ENCODE measurements around the gene PRM2. TPM values are rescaled to one million over a fixed set of nuclear protein-coding genes. Genes with fewer than 3 reads are reported as not detected.

Gene PRM2
- total RNA-seq, 1 donor from 2014 or later = not detected

DNA sequence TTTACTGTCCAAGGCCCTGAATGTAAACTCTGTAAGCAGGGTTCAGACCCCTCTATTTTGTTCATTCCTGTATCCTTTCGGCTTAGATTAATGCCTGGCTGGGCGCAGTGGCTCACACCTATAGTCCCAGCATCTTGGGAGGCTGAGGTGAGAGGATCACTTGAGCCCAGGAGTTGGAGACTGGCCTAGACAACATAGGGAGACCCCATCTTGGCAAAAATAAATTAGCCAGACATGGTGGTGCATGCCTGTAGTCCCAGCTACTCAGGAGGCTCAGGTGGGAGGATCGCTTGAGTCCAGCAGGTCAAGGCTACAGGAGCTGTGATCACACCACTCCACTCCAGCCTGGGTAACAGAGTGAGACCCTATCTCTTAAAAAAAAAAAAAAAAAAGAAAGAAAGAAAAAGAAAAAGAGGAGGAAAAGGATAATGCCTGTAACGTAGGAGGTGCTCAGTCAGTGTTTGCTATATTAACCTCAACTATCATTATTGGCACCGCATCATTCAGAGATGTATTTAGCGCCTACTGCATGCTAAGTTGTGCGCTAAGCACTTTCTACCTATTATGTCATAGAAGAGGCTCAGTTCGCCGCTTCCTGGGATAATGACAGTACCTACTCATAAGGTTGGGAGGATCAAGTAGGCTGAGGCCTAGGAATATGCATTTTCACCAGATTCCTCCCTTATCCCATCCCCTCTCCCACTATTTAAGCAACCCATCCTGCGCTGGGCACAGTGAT lies 25.3 kb downstream of the PRM2 start:
- H3K4me1 ChIP-seq = peaks cover 7 to 9% of the 10 kb centered on the region in 2 donors
- intact Hi-C loops (cut with DNase I) = loop anchor here (10.0 kb wide), 2 partner anchors 116 to 414 kb away; partner anchors contain the start of gene SNN
- no peaks in the 10 kb centered on the region for H3K27me3 ChIP-seq
- no peaks in the 10 kb centered on the region for H3K9me3 ChIP-seq
- no peaks in the 10 kb centered on the region for H3K36me3 ChIP-seq
- TF ChIP-seq, protein P1, sequence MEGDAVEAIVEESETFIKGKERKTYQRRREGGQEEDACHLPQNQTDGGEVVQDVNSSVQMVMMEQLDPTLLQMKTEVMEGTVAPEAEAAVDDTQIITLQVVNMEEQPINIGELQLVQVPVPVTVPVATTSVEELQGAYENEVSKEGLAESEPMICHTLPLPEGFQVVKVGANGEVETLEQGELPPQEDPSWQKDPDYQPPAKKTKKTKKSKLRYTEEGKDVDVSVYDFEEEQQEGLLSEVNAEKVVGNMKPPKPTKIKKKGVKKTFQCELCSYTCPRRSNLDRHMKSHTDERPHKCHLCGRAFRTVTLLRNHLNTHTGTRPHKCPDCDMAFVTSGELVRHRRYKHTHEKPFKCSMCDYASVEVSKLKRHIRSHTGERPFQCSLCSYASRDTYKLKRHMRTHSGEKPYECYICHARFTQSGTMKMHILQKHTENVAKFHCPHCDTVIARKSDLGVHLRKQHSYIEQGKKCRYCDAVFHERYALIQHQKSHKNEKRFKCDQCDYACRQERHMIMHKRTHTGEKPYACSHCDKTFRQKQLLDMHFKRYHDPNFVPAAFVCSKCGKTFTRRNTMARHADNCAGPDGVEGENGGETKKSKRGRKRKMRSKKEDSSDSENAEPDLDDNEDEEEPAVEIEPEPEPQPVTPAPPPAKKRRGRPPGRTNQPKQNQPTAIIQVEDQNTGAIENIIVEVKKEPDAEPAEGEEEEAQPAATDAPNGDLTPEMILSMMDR (IDR thresholded peaks at IDR 0.05) = no peak
- no peak overlapping the region for H3K4me3 ChIP-seq
- no peak overlapping the region for H3K27ac ChIP-seq
- DNase-seq (ENCODE audit: low spot score in 2 of 2) = no peak

DNA sequence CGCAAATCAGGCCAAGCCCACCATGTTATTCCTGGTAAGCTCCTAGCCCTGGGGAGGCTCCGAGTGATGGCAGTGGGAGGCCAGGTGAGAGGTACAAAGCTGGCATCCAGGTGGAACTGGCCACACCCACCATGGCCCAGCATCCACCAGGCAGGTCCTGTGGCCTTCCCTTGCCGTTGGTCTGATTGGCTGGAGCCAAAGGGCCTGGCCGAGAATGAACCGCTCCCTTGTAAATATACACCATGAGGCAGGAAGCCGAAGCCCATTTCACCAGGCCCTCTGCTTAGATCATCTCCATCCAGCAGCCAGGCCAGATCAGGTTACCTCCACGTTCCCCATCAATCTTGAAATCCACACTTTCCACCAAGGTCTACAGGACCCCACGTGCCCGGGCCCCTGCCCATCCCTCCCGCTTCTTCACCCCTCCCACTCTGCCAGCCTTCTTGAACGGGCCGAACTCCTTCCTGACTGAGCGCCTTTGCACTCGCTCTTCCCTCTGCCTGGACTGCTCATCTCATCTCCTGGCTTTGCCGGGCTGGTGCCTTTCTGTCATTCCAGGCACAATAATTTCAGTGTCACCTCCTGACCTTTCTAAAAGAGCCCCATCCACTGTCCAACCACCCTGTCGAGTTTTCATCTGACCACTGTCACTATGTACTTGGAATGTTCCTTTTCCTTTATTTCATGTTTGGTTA lies 26.0 kb downstream of the PRM2 start:
- TF ChIP-seq, protein P1 (IDR thresholded peaks at IDR 0.05) = no peak
- no peak overlapping the region for H3K4me3 ChIP-seq
- H3K4me1 ChIP-seq = peaks cover 7 to 9% of the 10 kb centered on the region in 2 donors
- H3K36me3 ChIP-seq = no peaks in the 10 kb centered on the region
- no peak overlapping the region for H3K27ac ChIP-seq
- no peaks in the 10 kb centered on the region for H3K9me3 ChIP-seq
- intact Hi-C loops (cut with DNase I) = loop anchor here (10.0 kb wide), 2 partner anchors 115 to 415 kb away; partner anchors contain the start of gene SNN
- DNase-seq (ENCODE audit: low spot score in 2 of 2) = no peak
- H3K27me3 ChIP-seq = no peaks in the 10 kb centered on the region

DNA sequence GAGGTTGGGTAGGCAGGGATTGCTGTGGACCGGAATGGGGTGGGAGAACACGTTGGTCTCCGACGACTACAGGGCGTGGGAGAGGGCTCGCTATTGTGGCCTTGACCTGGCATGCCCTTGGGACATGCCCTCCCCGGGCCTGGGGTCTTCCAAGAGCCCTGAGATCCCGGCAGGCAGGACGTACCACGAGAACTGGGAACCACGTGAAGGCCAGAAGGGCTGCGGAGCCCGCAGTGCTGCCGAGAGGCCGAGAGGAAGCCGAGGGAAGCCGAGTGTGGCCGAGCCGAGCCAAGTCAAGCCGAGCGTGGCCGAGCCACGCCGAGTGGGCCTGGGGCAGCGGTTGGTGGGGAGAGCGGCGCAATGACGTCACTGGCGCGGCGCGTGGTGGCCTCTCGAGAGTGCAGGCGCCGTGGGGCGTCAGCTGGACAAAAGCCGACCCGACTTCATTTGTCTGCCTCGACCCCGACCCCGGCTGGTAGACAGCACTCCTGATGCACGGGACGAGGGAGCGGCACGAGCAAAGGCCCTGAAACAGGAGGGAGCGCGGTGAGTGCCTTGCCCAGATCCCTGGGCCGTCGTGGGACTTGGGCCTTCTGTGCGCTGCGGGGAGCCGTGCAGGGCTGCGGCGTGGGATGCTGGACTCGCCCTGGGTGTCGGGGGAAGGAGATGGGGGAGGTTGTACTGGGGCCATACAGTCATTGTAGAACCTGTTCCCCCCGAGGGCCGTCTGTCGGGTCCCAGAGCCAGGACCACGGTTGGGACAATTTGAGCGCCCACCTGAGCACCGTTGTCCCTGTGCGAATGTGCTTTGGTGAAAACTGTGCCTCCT lies 26.8 kb downstream of the PRM2 start:
- DNase-seq (ENCODE audit: low spot score in 2 of 2) = no peak
- Histone ChIP-seq H3K27me3 (no peaks in the 10 kb centered on the region), H3K4me1 (peaks cover 3 to 6% of the 10 kb centered on the region in 2 donors), H3K4me3 (no peak overlapping the region), H3K36me3 (no peaks in the 10 kb centered on the region), H3K9me3 (no peaks in the 10 kb centered on the region), H3K27ac (no peak overlapping the region)
- TF ChIP-seq, protein P1 (IDR thresholded peaks at IDR 0.05) = no peak
- intact Hi-C loops (cut with DNase I) = loop anchor here (10.0 kb wide), 2 partner anchors 115 to 415 kb away; partner anchors contain the start of gene SNN

DNA sequence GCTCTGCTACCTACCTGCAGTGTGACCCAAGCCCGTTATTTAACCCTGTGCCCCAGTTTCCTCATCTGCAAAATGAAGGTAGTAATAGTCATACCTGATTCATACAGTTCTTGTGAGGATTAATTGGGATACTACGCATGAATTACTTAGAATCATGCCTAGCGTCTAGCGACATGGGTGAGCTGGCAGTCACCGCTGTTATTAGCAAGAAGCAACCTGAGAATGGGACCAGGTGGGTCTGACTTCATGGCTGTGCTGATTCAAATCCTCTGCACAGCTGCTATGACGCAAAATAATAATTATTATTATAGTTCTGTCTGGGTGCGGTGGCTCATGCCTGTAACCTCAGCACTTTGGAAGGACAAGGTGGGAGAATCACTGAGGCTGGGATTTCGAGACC lies 28.1 kb downstream of the PRM2 start:
- intact Hi-C loops (cut with DNase I) = no loop called here

DNA sequence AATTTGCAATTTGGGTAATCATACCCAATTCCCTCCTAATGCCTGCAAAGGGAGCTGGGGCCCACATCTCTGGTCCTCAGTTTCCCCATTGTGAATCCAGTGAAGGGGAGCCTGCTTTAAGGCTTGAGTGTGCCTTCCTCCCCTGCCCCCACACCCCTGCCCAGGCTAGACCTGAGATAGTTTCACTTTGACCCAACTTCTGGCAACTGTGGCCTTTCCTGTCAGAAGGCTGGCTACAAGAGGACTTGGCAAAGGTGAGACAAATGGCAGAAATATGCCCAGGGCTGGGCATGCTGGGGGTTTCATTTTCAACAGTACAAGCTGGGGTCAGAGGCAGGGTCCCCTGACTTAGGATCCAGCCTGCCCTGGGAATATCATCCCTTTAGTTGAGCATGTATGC lies 30.3 kb downstream of the PRM2 start:
- intact Hi-C loops (cut with DNase I) = no loop called here
- no peak overlapping the region for H3K27ac ChIP-seq
- no peak for DNase-seq (ENCODE audit: low spot score in 2 of 2)
- H3K27me3 ChIP-seq = no peaks in the 10 kb centered on the region
- no peaks in the 10 kb centered on the region for H3K9me3 ChIP-seq
- no peaks in the 10 kb centered on the region for H3K4me1 ChIP-seq
- H3K4me3 ChIP-seq = no peak overlapping the region
- no peaks in the 10 kb centered on the region for H3K36me3 ChIP-seq
- TF ChIP-seq, protein P1 (IDR thresholded peaks at IDR 0.05) = no peak

More for the DNA sequence above, 28.1 kb downstream of the PRM2 start:
- Histone ChIP-seq H3K27me3 (no peaks in the 10 kb centered on the region), H3K27ac (no peak overlapping the region), H3K4me3 (no peak overlapping the region), H3K4me1 (no peaks in the 10 kb centered on the region), H3K36me3 (no peaks in the 10 kb centered on the region), H3K9me3 (no peaks in the 10 kb centered on the region)
- no peak for DNase-seq (ENCODE audit: low spot score in 2 of 2)
- TF ChIP-seq, protein P1 (IDR thresholded peaks at IDR 0.05) = no peak

All from ascending aorta (tissue), 2 donors.